ENCODE measurements around the gene IGF1R.

IGF1R gene

DNA sequence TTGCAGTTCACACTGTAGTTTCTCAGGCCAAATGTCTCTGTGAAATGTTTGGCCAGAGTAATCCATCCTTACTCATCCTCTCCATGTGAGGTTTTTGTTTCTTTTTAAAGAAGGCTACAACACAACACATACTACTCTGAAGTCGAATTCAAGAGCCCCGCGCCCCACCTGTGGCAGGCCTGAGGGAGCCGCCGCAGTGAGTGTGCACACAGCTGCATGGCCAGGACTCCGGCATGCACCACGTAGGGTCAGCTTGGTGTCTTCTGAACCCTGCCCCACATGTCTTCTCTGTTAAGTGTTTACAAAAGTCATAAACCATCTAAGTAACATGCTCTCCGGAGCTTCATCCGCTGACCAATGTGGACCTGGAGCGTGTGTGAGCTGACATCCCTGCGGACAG, 300.6 kb downstream of the IGF1R start:
- Histone ChIP-seq H3K9me3 (ENCODE audit: insufficient read depth, low read length, severe bottlenecking) (no peaks in the 10 kb centered on the region), H4K20me1 (ENCODE audit: insufficient read depth, low read length) (no peaks in the 10 kb centered on the region), H3K4me1 (ENCODE audit: insufficient read depth, low read length) (peaks cover 53% of the 10 kb centered on the region), H3K36me3 (ENCODE audit: insufficient read depth, low read length) (peaks cover 44% of the 10 kb centered on the region), H2AFZ (ENCODE audit: low read depth, low read length) (no peak overlapping the region), H3K79me2 (ENCODE audit: insufficient read depth, low read length) (peaks cover 10% of the 10 kb centered on the region), H3K27me3 (ENCODE audit: insufficient read depth, low read length, poor library complexity) (no peaks in the 10 kb centered on the region), H3K4me2 (ENCODE audit: insufficient read depth, low read length) (no peak overlapping the region), H3K4me3 (ENCODE audit: low read depth in 1 of 2, low read length in 2 of 2) (no peak overlapping the region), H3K27ac (ENCODE audit: low read length) (peak overlapping the region; percentile 59), H3K9ac (ENCODE audit: low read depth, low read length) (no peak overlapping the region)
- TF ChIP-seq, protein P1, sequence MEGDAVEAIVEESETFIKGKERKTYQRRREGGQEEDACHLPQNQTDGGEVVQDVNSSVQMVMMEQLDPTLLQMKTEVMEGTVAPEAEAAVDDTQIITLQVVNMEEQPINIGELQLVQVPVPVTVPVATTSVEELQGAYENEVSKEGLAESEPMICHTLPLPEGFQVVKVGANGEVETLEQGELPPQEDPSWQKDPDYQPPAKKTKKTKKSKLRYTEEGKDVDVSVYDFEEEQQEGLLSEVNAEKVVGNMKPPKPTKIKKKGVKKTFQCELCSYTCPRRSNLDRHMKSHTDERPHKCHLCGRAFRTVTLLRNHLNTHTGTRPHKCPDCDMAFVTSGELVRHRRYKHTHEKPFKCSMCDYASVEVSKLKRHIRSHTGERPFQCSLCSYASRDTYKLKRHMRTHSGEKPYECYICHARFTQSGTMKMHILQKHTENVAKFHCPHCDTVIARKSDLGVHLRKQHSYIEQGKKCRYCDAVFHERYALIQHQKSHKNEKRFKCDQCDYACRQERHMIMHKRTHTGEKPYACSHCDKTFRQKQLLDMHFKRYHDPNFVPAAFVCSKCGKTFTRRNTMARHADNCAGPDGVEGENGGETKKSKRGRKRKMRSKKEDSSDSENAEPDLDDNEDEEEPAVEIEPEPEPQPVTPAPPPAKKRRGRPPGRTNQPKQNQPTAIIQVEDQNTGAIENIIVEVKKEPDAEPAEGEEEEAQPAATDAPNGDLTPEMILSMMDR (IDR thresholded peaks at IDR 0.05; ENCODE audit: borderline replicate concordance, extremely low read depth, low read length, poor library complexity, severe bottlenecking): no peak
- TF ChIP-seq EZH2 (IDR thresholded peaks at IDR 0.05; ENCODE audit: borderline replicate concordance, low read depth, low read length, severe bottlenecking): no peak
- no peak for DNase-seq
- no peak for ATAC-seq (ENCODE audit: insufficient read depth, low read depth)

DNA sequence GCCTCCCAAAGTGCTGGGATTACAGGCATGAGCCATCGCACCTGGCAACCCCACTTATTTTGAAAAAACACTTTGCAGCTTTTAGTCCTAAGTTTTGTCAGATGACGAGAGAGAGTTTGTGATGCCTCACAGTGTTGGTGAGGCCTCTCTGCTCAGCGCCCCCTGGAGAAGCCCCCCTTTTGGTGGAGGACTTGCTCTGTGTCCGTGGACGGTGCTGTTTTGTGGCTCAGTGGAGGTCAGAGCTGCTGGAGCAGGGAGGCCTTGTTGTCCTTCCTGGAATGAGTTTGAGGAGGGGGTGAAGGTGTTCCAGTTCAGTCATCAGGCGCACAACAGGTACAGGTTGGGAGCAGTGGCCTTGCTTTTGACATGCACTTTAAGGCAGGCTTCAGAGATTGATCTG, 301.3 kb downstream of the IGF1R start:
- peaks cover 17% of the 10 kb centered on the region for H3K79me2 ChIP-seq (ENCODE audit: insufficient read depth, low read length)
- H3K36me3 ChIP-seq (ENCODE audit: insufficient read depth, low read length): peaks cover 38% of the 10 kb centered on the region
- H3K27me3 ChIP-seq (ENCODE audit: insufficient read depth, low read length, poor library complexity): no peaks in the 10 kb centered on the region
- TF ChIP-seq EZH2 (IDR thresholded peaks at IDR 0.05; ENCODE audit: borderline replicate concordance, low read depth, low read length, severe bottlenecking): no peak
- TF ChIP-seq, protein P1 (IDR thresholded peaks at IDR 0.05; ENCODE audit: borderline replicate concordance, extremely low read depth, low read length, poor library complexity, severe bottlenecking): no peak
- no peaks in the 10 kb centered on the region for H4K20me1 ChIP-seq (ENCODE audit: insufficient read depth, low read length)
- no peak overlapping the region for H3K4me2 ChIP-seq (ENCODE audit: insufficient read depth, low read length)
- H3K4me3 ChIP-seq (ENCODE audit: low read depth in 1 of 2, low read length in 2 of 2): no peak overlapping the region
- H3K4me1 ChIP-seq (ENCODE audit: insufficient read depth, low read length): peaks cover 59% of the 10 kb centered on the region
- peak overlapping the region; percentile 91 for H3K27ac ChIP-seq (ENCODE audit: low read length)
- H3K9me3 ChIP-seq (ENCODE audit: insufficient read depth, low read length, severe bottlenecking): no peaks in the 10 kb centered on the region
- DNase-seq: no peak
- H2AFZ ChIP-seq (ENCODE audit: low read depth, low read length): no peak overlapping the region
- ATAC-seq (ENCODE audit: insufficient read depth, low read depth): no peak
- no peak overlapping the region; the same call in 1 of the 2 replicates for H3K9ac ChIP-seq (ENCODE audit: low read depth, low read length)

DNA sequence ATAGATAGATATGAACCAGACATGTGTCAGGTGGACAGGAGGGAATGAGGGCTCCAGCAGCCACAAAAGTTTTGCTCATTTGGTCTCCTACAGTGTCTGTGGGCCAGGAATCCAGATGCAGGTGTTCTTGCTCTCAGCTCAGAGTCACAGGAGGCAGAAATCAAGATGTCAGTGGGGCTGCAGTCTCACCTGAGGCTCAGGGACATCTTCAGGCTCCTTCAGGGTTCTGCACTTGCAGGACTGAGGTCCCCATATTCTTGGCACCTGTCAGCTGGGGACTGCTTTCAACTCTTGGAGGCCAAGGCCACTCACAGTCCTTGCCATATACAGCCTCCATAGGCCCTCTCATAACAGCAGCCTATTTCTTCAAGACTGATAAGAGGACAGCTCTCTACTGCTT, 301.9 kb downstream of the IGF1R start:
- Histone ChIP-seq H3K9ac (ENCODE audit: low read depth, low read length) (peak overlapping the region; percentile 19; the same call in 1 of the 2 replicates), H3K27ac (ENCODE audit: low read length) (peak overlapping the region; percentile 91), H3K4me2 (ENCODE audit: insufficient read depth, low read length) (no peak overlapping the region), H3K36me3 (ENCODE audit: insufficient read depth, low read length) (peaks cover 32% of the 10 kb centered on the region), H4K20me1 (ENCODE audit: insufficient read depth, low read length) (no peaks in the 10 kb centered on the region), H3K27me3 (ENCODE audit: insufficient read depth, low read length, poor library complexity) (no peaks in the 10 kb centered on the region), H3K79me2 (ENCODE audit: insufficient read depth, low read length) (peaks cover 23% of the 10 kb centered on the region), H2AFZ (ENCODE audit: low read depth, low read length) (no peak overlapping the region), H3K4me1 (ENCODE audit: insufficient read depth, low read length) (peaks cover 66% of the 10 kb centered on the region), H3K4me3 (ENCODE audit: low read depth in 1 of 2, low read length in 2 of 2) (no peak overlapping the region), H3K9me3 (ENCODE audit: insufficient read depth, low read length, severe bottlenecking) (no peaks in the 10 kb centered on the region)
- DNase-seq: peak; percentile 31
- TF ChIP-seq, protein P1 (IDR thresholded peaks at IDR 0.05; ENCODE audit: borderline replicate concordance, extremely low read depth, low read length, poor library complexity, severe bottlenecking): no peak
- TF ChIP-seq EZH2 (IDR thresholded peaks at IDR 0.05; ENCODE audit: borderline replicate concordance, low read depth, low read length, severe bottlenecking): no peak
- ATAC-seq (ENCODE audit: insufficient read depth, low read depth): no peak

DNA sequence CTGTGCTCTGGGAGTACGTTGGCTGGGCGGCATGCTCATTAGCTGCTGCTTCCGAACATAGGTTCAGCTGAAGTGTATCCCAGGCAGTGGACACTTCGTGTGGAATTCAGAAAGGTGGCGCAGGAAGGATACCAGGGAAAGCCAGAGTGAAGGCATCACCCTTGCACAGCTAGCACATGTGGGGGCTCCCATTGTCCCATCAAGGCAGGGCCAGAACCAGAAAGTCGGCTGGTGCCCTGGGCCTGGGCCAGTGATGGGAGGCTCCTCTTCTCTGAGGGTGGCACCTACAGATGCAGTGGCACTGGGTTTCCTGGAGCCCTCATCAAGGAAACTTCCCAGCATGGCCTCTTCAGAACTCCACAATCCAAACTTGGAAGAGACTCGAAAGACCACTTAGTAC, 302.7 kb downstream of the IGF1R start:
- peaks cover 73% of the 10 kb centered on the region for H3K4me1 ChIP-seq (ENCODE audit: insufficient read depth, low read length)

More for the DNA sequence above, 302.7 kb downstream of the IGF1R start:
- H3K4me3 ChIP-seq (ENCODE audit: low read depth in 1 of 2, low read length in 2 of 2): no peak overlapping the region
- H3K79me2 ChIP-seq (ENCODE audit: insufficient read depth, low read length): peaks cover 30% of the 10 kb centered on the region
- H3K9ac ChIP-seq (ENCODE audit: low read depth, low read length): peak overlapping the region; percentile 61
- H3K36me3 ChIP-seq (ENCODE audit: insufficient read depth, low read length): peaks cover 25% of the 10 kb centered on the region
- H3K9me3 ChIP-seq (ENCODE audit: insufficient read depth, low read length, severe bottlenecking): no peaks in the 10 kb centered on the region
- no peak overlapping the region for H3K4me2 ChIP-seq (ENCODE audit: insufficient read depth, low read length)
- no peak for TF ChIP-seq EZH2 (IDR thresholded peaks at IDR 0.05; ENCODE audit: borderline replicate concordance, low read depth, low read length, severe bottlenecking)
- TF ChIP-seq, protein P1 (IDR thresholded peaks at IDR 0.05; ENCODE audit: borderline replicate concordance, extremely low read depth, low read length, poor library complexity, severe bottlenecking): no peak
- DNase-seq (no peak), ATAC-seq (ENCODE audit: insufficient read depth, low read depth) (no peak)
- H4K20me1 ChIP-seq (ENCODE audit: insufficient read depth, low read length): no peaks in the 10 kb centered on the region
- H2AFZ ChIP-seq (ENCODE audit: low read depth, low read length): no peak overlapping the region
- no peaks in the 10 kb centered on the region for H3K27me3 ChIP-seq (ENCODE audit: insufficient read depth, low read length, poor library complexity)
- H3K27ac ChIP-seq (ENCODE audit: low read length): peak overlapping the region; percentile 91

All from DND-41 (cell line).